Smooth muscle cell (in vitro differentiated cells): ENCODE data around the gene GFM1. TPM values are rescaled to one million over a fixed set of nuclear protein-coding genes. Genes with fewer than 3 reads are reported as not detected.

Experiments
- DNase-seq: peaks from one replicate; lab custom pipeline; 2025; ENCODE audit not compliant: unreplicated experiment; lab: John Stamatoyannopoulos, UW
- H2AFZ ChIP-seq: fragments of 200-600 bp; sonication (generic); 2 replicates; pipeline ENCODE4 v1.6.0; 2016; ENCODE audit warnings: antibody characterized with exemption, low read depth, mild to moderate bottlenecking
- H3F3A ChIP-seq: fragments of 200-600 bp; sonication (generic); 2 replicates; pipeline ENCODE4 v1.6.0; 2017; ENCODE audit warnings: antibody characterized with exemption, low read depth
- H3K27ac ChIP-seq: fragments of 200-600 bp; sonication (generic); 2 replicates; pipeline ENCODE4 v1.5.1; 2016; ENCODE audit warnings: low read depth, mild to moderate bottlenecking
- H3K27me3 ChIP-seq: fragments of 200-600 bp; sonication (generic); 2 replicates; pipeline ENCODE4 v1.6.1; 2016; ENCODE audit warnings: low read depth, mild to moderate bottlenecking
- H3K36me3 ChIP-seq: fragments of 200-600 bp; sonication (generic); 2 replicates; pipeline ENCODE4 v1.5.1; 2016; ENCODE audit warnings: low read depth
- H3K4me1 ChIP-seq: fragments of 200-600 bp; sonication (generic); 2 replicates; pipeline ENCODE4 v1.5.1; 2016; ENCODE audit warnings: low read depth
- H3K4me2 ChIP-seq: fragments of 200-600 bp; sonication (generic); 2 replicates; pipeline ENCODE4 v1.6.0; 2016; ENCODE audit warnings: mild to moderate bottlenecking
- H3K4me3 ChIP-seq: fragments of 200-600 bp; sonication (generic); 2 replicates; pipeline ENCODE4 v1.5.1; 2016; ENCODE audit warnings: mild to moderate bottlenecking
- H3K79me2 ChIP-seq: fragments of 200-600 bp; sonication (generic); 2 replicates; pipeline ENCODE4 v1.6.0; 2016; ENCODE audit warnings: low read depth, mild to moderate bottlenecking
- H3K9ac ChIP-seq: fragments of 200-600 bp; sonication (generic); 2 replicates; pipeline ENCODE4 v1.6.0; 2016; ENCODE audit warnings: low read depth
- H3K9me3 ChIP-seq: fragments of 200-600 bp; sonication (generic); replicated peaks from 2 replicates; pipeline ENCODE4 v1.5.1; 2016; ENCODE audit warnings: low read depth
- H4K20me1 ChIP-seq: fragments of 200-600 bp; sonication (generic); 2 replicates; pipeline ENCODE4 v1.6.0; 2016; ENCODE audit warnings: low read depth
- CTCF ChIP-seq: fragments of 200-600 bp; sonication (generic); IDR thresholded peaks from 2 replicates; pipeline ENCODE4 v1.5.1; 2017; ENCODE audit warnings: borderline replicate concordance, mild to moderate bottlenecking, antibody characterized with exemption; ENCODE audit not compliant: insufficient read depth, poor library complexity, severe bottlenecking
- WGBS: methylation state at CpG from one replicate; pipeline ENCODE4 v1.1.7; 2016; ENCODE audit warnings: low lambda C conversion rate; 5-methylcytosine and 5-hydroxymethylcytosine counted together
- polyA plus RNA-seq: library from polyadenylated mRNA; unstranded; fragments of >200 nt; fragmentation: Nextera tagmentation; extraction: Ambion mirVana; gene quantifications from 2 replicates; pipeline ENCODE4 v1.2.1, GENCODE V29; 2016
- total RNA-seq: library from RNA; depleted of rRNA; stranded (reverse); fragments of >200 nt; gene quantifications from 2 replicates; pipeline ENCODE4 v1.2.3, GENCODE V29; 2014

Gene GFM1
- total and polyA plus RNA-seq, 2 experiments from 2014 or later = 19.4 to 34.9 TPM

GRCh38 chr3:158617982-158618875, 26.1 kb upstream of the GFM1 start:
- no peak for DNase-seq
- WGBS = 58% methylated on average over 1 of the region's 1 CpG
- no peak for TF ChIP-seq CTCF

DNA sequence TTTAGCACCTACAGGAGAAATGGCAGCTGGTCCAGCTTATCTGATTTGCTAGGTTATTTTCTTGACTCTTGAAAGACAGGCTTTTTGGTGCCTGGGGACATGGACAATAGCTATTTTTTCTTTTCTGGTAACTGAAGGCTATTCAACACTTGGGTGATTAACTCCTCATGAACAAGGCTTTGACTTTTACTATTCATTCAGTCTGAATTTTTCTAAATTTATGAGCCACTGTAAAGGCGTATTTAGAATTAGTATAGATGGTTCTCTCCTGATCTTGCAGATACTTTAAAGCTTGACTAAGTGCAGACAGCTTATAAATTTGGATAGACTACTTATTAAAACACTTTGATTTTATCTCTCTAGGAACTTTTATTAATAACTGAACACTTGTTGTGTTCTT, 18.4 kb upstream of the GFM1 start:
- H3K9me3 ChIP-seq = no peaks in the 10 kb centered on the region
- H3K27me3 ChIP-seq = no peaks in the 10 kb centered on the region
- no peak overlapping the region for H3K27ac ChIP-seq
- H2AFZ ChIP-seq = no peak overlapping the region
- no peak overlapping the region for H3K9ac ChIP-seq
- DNase-seq = no peak
- no peak overlapping the region for H3K4me3 ChIP-seq
- H3K4me1 ChIP-seq = no peaks in the 10 kb centered on the region
- H3F3A ChIP-seq = no peaks in the 10 kb centered on the region
- no peak for TF ChIP-seq CTCF
- no peak overlapping the region for H3K4me2 ChIP-seq
- H3K36me3 ChIP-seq = no peaks in the 10 kb centered on the region
- no peaks in the 10 kb centered on the region for H4K20me1 ChIP-seq
- 35% methylated on average over 1 of the region's 1 CpG for WGBS
- H3K79me2 ChIP-seq = no peaks in the 10 kb centered on the region

More at GRCh38 chr3:158617982-158618875, 26.1 kb upstream of the GFM1 start:
- no peaks in the 10 kb centered on the region for H4K20me1 ChIP-seq
- no peak overlapping the region for H3K4me2 ChIP-seq
- H3K27ac ChIP-seq = no peak overlapping the region
- H3K36me3 ChIP-seq = no peaks in the 10 kb centered on the region
- H3K27me3 ChIP-seq = no peaks in the 10 kb centered on the region
- H3K9me3 ChIP-seq = no peaks in the 10 kb centered on the region
- no peaks in the 10 kb centered on the region for H3K79me2 ChIP-seq
- no peaks in the 10 kb centered on the region for H3K4me1 ChIP-seq
- no peaks in the 10 kb centered on the region for H3F3A ChIP-seq
- no peak overlapping the region for H3K4me3 ChIP-seq
- H3K9ac ChIP-seq = no peak overlapping the region
- H2AFZ ChIP-seq = no peak overlapping the region

- H3K36me3 ChIP-seq = no peaks in the 10 kb centered on the region
- no peaks in the 10 kb centered on the region for H3K27me3 ChIP-seq
- no peaks in the 10 kb centered on the region for H3K79me2 ChIP-seq
- H3K4me1 ChIP-seq = no peaks in the 10 kb centered on the region
- H3F3A ChIP-seq = no peaks in the 10 kb centered on the region
- no peak overlapping the region for H3K9ac ChIP-seq
- TF ChIP-seq CTCF = no peak
- H2AFZ ChIP-seq = no peak overlapping the region
- H3K4me2 ChIP-seq = no peak overlapping the region
- no peak overlapping the region for H3K4me3 ChIP-seq
- no peak for DNase-seq
- H3K27ac ChIP-seq = no peak overlapping the region
- no peaks in the 10 kb centered on the region for H3K9me3 ChIP-seq
- no peaks in the 10 kb centered on the region for H4K20me1 ChIP-seq
These were observed 12.3 kb upstream of the GFM1 start for GRCh38 chr3:158631981-158632380.

GRCh38 chr3:158640646-158641045, 3.7 kb upstream of the GFM1 start:
- no peaks in the 10 kb centered on the region for H4K20me1 ChIP-seq
- DNase-seq = no peak
- no peak overlapping the region for H3K27ac ChIP-seq
- H3K4me3 ChIP-seq = no peak overlapping the region
- no peaks in the 10 kb centered on the region for H3K36me3 ChIP-seq
- no peaks in the 10 kb centered on the region for H3K27me3 ChIP-seq
- H2AFZ ChIP-seq = no peak overlapping the region
- no peaks in the 10 kb centered on the region for H3F3A ChIP-seq
- H3K4me1 ChIP-seq = peaks cover 6% of the 10 kb centered on the region
- H3K79me2 ChIP-seq = peaks cover 12% of the 10 kb centered on the region
- WGBS = 90% methylated on average over 7 of the region's 7 CpGs
- no peak overlapping the region for H3K4me2 ChIP-seq
- H3K9me3 ChIP-seq = no peaks in the 10 kb centered on the region
- H3K9ac ChIP-seq = no peak overlapping the region
- TF ChIP-seq CTCF = no peak
